Endothelial cell of umbilical vein (primary cell): Measurements from ENCODE around the gene ABTB1.

Experiments used
- CTCF ChIP-seq, 2 donors: IDR thresholded peaks; 1 replicate in 1 of 2; 2 replicates in 1 of 2; pipeline ENCODE4 v1.5.1; 2011; ENCODE audit warnings: low read length in 2 of 2, mild to moderate bottlenecking in 2 of 2, moderate library complexity in 2 of 2, control low read depth in 1 of 2, inconsistent platforms in 1 of 2, low read depth in 1 of 2; ENCODE audit not compliant: insufficient read depth in 1 of 2; ENCODE audit errors: extremely low read depth in 1 of 2
- MYC ChIP-seq: IDR thresholded peaks from one replicate; pipeline ENCODE4 v1.6.1; 2011; ENCODE audit warnings: mild to moderate bottlenecking, low read depth, low read length
- POLR2AphosphoS5 ChIP-seq: IDR thresholded peaks from 2 replicates; pipeline ENCODE4 v1.6.1; 2012; ENCODE audit warnings: low read depth, mild to moderate bottlenecking, control low read depth, low read length, moderate library complexity; ENCODE audit not compliant: insufficient read depth

GRCh38 chr3:127711896-127712295 lies 39.1 kb downstream of the ABTB1 start:
- TF ChIP-seq CTCF (IDR thresholded peaks at IDR 0.05; ENCODE audit: extremely low read depth in 1 of 2, insufficient read depth in 1 of 2, low read depth in 1 of 2, low read length in 2 of 2) (no peak), POLR2AphosphoS5 (no peak), MYC (no peak)
